Superior temporal gyrus (tissue), 1 donor: ENCODE measurements around the gene BAX.

Source experiments
- DNase-seq: peaks from one replicate; pipeline ENCODE4 v3.0.0-alpha.2; 2016; ENCODE audit errors: extremely low spot score

Gene BAX

DNA sequence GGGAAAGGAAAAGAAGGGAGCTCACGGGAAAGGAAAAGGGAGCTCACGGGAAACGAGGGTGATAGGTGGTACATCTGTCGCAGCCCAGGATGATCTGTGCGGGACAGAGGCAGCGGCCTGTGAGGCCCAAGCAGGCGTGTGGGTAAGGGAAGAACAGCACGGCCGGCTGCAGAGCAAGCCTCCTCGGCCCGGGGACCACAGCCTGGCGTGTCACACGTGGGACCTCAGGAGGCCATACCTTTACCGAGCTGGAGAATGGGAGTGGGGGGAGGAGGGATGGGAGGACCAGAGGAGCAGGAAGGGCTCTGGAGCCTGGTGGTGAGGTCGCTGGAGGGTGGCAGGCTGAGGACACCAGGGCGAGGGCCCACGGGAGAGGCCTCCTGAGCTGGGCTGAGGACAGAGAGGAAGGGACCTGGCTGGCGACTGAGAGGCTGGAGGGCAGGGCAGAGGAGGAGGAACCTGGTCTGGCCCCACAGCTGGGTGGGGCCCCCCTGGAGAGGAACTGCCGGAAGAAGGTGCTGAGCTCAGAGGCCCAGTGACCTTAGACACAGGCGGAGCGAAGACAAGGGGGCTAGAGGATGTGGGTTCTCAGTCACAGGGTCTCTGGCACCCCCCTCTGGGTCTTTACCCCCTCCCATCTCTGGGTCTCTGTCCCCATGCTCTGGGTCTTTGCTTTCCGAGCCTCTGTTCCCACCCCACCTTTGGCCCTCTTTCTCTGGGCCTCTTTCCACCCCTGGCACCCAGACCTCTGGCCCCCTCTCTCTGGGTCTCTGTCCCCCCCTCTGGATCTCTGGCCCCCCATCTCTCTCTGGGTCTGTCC, 7.6 kb downstream of the BAX start:
- no peak for DNase-seq

DNA sequence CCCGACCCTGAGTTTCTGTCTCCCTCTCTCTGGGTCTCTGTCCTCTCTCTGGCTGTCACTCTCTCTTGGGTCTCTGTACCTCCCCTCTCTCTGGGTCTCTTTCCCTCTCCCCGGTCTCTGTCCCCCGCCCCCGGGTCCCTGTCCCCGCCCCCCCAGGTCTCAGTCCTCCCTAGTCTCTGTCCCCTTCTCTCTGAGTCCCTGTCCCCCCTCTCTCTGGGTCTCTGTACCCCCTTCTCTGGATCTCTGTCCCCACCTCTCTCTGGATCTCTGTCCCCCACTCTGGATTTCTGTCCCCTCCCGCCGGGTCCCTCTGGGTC, 8.1 kb downstream of the BAX start:
- no peak for DNase-seq

DNA sequence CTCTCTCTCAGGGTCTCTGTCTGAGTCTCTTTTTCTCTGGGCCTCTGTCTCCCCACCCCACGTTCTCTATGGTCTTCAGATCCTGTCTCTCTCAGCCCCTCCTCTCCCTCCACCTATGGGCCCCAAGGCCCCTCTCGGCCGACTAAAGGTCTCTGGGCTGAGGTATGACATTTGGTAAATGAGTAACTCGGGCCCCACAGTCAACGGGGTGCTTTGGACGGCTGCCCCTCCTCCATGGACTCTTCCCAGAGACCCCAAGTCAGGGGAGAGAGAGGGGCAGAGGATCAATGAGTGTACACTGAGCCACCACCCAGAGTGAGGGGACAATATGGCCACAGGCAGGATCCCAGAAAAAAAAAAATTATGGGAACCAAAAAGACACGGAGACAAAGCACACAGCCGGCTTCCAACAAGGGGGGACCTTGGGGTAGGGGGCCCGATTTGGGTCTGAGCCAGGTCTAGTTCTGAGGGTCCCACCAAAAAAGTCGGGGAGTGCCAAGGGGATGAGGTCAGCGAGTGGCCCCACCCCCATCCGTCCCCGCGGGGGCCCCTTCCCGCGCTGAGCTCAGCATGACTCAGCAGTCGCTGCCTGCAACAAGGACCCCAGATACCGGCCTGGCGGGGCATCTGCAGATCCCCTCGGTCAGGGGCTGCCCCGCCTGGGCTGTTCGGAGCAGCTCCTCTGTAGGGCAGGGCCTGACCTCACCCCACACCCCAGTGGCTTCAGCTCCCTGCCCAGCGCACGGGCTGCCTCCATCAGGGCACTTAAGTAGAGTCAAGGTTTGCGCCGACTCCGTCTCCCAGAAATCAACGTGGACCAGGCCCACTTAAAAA, 8.9 kb downstream of the BAX start:
- peak; percentile 70 for DNase-seq

DNA sequence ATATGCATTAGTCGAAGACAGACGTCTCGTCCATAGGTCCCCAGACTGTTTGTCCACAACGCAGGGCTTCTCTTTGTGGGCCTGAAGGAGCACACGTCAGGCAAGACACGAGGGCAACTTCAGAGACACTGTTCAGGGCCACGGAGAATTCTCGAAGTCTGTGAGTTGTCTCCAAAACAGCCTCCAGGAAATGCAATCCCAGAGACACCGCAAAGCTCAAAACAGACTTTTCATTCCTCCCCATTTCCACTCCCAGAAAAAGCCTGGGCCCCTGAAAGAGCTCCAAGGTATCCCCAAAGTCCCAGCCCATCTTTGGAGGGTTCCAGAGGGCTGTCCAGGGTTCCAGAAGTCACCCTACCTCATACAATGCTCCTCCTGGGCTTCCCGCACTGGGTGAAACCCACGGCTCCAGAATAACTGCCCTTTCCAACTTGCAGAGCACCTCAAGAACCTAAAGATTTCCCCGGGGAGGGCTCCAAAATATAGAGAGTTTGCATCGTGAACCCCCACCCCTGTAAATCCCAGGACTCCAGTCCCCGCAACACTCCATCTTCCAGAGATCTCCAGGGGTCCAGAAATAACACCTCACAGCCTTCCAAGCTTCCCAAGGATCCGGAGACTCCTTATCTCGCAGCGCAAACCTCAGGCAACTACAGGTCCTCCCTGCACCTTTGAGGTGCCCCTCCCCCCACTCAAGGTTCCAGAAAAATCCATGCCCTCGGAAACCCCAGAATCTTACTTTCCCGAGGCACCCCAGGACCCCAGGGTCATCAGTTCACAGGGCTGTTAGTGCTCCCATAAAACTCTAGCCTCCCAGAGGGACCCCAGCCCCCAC, 9.7 kb downstream of the BAX start:
- DNase-seq, result peak; percentile 65

DNA sequence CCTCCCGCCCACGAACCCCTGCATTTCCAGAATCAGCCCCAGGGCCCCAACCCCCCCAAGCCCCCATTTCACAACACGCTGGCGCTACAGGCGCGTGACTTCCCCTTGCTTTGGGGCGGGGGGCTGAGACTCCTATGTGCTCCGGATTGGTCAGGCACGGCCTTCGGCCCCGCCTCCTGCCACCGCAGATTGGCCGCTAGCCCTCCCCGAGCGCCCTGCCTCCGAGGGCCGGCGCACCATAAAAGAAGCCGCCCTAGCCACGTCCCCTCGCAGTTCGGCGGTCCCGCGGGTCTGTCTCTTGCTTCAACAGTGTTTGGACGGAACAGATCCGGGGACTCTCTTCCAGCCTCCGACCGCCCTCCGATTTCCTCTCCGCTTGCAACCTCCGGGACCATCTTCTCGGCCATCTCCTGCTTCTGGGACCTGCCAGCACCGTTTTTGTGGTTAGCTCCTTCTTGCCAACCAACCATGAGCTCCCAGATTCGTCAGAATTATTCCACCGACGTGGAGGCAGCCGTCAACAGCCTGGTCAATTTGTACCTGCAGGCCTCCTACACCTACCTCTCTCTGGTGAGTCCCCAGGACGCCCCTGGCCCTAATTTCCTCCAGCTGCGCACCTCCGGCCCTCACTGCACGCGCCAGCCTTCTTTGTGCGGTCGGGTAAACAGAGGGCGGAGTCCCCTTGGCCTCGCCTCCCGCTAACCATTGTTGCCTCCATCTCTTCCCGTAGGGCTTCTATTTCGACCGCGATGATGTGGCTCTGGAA, 10.5 kb downstream of the BAX start, which contains the start of gene FTL:
Gene FTL, plus strand, starts transcription at position 270 of the 766 bp plus-strand sequence. Its CDS starts 199 bp downstream, at position 469.
- DNase-seq, result peak; percentile 98

DNA sequence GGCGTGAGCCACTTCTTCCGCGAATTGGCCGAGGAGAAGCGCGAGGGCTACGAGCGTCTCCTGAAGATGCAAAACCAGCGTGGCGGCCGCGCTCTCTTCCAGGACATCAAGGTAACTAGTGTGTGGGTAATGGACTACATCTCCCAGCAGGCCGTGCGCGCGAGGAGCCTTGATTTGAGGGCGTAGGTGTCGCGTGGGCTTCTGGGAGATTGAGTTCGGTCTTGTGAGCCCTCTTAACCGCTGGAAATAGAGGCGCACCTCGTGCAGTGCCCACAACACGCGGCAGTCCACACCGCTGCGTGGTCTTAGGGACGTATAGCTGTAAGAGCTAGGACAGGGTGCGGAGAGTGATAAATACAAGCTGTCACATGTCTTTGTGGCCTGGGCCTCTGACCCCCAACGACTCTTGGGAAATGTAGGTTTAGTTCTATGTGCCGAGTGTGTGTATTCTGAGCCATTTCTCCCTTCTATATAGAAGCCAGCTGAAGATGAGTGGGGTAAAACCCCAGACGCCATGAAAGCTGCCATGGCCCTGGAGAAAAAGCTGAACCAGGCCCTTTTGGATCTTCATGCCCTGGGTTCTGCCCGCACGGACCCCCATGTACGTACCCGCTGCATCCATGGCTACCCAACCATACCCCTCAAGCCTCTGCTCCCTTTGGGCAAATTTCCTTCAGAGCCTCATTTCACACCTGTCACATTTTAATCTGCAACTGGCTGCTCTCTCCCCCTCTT, 11.3 kb downstream of the BAX start:
- peak; percentile 94 for DNase-seq

DNA sequence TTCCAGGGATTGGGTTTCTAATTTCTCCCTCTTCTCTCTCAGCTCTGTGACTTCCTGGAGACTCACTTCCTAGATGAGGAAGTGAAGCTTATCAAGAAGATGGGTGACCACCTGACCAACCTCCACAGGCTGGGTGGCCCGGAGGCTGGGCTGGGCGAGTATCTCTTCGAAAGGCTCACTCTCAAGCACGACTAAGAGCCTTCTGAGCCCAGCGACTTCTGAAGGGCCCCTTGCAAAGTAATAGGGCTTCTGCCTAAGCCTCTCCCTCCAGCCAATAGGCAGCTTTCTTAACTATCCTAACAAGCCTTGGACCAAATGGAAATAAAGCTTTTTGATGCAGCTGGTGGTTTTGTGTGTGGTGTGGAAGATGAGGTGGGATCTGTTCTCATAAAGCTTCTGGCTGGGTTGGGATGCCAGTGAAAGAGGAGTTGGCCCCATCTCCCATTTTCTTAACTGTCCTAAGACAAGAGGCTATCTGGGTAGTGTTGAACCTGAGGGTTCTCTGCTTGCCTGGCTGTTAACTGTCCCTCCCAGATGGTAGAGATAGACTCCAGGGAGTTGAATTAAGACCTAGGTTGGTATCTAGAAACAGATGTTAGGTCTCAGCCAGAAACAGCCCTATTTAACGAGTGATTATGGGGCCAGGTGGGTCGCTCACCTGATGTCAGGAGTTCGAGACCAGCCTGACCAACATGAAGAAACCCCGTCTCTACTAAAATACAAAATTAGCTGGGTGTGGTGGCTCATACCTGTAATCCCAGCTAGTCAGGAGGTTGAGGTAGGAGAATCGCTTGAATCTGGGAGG, 12.1 kb downstream of the BAX start:
- DNase-seq, result no peak

DNA sequence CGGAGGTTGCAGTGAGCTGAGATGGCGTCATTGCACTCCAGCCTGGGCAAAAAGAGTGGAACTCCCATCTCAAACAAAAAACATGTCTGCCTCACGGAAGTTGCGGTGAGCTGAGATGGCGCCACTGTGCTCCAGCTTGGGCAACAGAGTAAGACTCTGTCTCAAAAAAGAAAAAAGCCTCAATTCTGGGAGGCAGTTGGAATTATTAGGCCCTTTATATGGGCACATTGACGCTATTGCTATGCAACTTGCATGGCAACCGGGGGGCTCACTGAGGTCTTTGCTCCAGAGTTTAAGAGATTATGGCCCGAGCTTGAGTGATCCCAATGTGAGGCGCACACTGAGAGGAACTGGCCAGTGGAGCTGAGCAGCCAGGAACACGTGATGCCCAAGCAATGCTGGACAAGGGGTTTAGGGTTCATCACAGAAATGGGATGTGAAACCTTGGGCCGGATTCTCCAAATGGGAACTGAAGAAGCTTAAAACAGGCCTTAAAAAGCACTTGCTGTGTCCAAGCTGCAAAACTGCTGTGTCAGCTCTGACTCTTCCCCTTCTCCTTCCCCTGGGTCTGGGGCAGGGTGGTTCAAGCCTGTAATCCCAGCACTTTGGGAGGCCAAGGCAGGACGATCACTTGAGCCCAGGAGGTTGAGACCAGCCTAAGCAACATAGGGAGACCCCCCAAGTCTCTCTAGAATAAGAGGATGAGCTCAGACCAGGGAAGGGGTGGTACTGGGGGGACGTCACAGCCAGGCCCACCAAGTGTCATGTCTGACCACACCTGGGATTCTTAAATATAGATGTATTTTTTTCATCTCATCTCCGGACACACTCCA, 12.9 kb downstream of the BAX start:
- DNase-seq, result peak; percentile 42

DNA sequence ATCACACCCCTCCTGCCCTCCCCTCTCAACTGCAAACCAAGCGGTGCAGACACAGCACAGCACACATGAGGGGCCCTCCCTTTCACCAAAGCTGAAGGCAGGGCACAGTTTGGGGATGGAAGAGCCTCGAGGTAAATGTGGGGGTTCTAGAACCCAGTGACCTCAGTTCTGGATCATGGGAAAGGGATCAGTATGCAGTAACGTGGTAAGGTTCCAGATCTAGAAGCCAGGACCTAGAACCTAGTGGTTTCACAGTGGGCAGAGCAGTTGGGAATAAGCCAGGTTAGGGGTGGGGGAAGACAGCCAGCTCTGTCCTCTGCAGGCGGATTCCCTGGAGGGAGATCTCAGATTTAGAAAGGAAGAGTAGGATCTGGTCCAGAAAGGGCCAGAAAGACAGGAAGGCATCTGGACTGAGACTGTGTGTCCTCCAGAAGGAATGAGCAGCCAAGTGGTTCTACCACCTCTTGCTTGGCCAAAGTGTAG, 13.5 kb downstream of the BAX start:
- no peak for DNase-seq

DNA sequence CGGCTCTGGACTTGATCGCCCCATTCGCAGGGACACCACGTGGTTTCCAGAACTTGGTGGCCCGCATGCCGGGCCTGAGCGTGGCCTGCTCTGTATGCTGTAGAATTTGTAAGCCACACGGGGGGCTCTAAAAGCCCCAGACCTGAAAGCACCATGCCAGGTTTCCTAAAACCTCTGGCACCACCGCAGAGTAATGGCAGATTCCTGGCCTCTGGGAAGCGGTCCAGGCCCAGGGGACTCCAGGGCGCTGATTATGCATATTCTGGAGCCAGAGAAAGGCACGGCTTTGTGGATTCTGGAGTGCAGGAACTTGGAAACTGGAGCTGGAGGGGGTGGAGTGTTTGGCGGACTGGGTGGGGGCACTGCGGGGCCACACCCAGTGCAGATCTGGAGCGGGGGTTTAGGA, 14.1 kb downstream of the BAX start:
- no peak for DNase-seq

DNA sequence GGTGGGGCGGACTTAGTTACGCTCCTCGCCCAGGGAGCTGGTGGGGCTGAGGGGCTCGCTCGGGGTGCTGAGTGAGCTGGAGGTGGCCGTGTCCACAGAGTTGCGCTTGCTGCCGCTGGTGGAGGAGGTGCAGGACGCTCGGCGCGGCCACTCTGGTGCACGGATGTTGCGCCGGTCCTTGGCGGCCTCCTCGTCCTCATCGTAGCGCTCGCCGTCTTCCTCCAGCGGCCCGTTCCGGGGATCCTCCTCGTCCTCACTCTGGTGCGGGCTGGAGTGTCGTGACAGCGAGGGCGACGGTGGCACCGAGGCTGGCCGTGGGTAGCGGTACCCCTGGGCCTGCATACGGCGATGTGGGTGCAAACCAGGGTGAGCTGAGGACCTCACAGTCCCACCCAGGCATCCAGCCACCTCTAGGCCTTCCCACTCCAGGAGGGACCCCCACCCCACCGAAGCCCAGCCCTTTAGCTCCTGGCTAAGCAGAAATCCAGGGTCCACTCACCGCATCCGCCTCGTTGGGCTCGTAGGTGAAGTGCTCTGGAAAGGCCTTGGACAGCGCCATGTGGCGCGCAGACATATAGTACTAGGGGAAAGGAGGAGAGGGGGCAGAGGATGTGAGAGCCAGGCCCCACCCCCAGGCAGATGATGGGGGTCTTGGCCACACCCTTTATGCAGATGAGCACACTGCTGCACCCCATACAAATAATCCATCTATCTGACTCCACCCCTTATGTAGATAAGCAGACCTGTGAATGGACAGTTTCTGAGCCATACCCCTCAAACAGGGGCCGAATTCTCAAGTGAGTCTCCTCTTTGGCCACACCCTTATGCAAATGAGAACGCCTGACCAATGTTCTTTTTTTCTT, 14.8 kb downstream of the BAX start:
- no peak for DNase-seq

DNA sequence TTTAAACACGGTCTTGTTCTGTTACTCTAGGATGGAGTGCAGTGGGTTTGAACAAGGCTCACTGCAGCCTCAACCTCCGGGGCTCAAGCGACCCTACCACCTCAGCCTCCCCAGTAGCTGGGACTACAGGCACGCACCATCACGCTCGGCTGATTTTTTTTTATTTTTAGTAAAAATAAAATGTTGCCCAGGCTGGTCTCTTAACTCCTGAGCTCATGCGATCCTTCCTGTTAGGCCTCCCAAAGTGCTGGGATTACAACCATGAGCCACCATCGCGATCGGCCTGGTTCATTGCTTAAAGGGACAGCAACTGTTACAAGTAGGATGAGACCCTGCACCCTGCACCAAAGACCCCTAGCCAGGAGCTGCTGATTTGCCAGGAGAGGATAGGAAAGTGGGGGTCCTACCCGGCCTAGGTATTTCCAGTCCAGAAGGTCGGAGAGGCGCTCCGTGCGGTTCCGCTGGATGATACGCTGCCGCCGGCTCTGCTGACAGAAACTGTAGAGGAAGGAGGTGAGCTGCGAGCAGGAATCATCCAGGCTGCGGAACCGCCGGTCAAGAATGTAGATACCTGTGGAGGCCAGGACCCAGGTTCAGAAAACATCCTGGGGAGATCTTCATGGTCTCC, 15.6 kb downstream of the BAX start:
- no peak for DNase-seq

DNA sequence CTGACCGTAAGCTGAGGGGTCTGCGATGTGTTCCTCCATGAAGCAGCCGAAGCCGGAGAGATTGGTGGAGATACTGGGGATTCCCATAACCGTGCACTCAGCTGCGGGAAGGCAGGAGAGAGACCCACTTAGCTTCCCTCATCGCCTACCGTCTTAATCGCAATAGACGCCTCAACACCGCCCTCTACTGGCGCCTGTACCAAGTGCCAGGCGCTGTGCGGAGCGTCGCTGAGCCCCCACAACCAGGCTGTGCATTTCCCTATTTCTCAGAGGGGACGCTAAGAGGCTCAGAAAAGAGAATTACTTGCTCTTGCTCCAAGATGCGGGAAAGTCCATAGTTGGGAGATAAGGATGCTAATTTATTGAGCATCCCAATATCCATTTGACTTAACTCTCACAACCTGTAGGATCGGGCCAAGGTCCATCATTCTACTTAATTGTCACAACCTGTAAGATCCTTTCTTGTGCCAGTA, 16.3 kb downstream of the BAX start:
- peak; percentile 91 for DNase-seq

DNA sequence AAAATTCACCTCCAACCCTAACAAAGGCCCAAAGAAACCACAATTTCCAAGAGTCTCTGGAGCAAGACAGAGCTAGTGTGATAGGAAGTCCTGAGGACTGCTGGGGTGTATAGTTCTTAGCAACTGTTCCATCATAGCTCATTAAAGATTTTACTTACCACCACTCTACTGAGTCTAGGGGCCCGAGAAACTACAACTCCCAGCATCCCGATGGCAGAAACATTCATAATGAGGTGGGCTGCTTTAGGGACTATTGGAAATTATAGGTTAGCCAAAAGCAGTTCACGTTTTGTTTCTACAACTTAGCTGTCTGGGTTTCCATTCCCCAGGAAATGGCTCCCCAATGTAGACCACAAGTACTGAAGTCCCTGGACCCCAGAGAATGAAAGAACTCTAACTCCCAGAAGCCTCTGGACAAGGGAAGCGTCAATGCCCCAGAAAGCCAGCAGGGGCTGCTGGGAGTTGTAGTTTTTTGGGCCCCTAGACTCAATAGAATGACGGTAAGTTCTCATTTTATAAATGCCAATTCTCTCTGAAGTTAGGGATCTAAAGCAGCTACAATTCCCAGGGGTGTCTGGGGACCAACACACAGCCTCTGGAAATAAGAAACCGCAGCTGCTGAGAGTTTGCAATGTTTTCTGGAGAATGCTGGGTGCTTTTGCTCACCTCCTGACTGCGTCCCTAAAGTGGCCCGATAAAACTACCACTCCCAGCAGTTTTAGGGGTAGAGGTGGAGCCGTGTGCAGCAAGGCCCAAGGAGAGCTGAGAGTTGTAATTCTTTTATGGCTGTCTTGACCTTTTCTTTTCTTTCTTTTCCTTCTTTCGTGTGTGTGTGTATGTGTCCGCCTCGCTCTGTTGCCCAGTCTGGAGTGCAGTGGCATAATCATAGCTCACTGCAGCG, 21.5 kb downstream of the BAX start:
- no peak for DNase-seq

DNA sequence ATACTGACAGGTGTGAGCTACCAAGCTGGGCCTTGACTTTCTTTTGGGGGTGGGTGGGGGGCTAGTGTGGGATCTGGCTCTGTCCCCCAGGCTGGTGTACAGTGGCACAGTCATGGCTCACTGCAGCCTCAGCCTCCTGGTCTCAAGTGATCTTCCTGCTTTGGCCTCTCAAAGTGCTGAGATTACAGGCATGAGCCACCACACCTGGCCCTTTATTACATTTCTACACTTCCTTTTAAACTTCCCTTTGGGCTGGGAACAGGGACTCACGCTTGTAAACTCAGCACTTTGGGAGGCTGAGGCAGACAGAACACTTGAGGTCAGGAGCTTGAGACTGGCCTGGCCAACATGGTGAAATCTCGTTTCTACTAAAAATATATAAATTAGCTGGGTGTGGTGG, 22.4 kb downstream of the BAX start:
- no peak for DNase-seq

DNA sequence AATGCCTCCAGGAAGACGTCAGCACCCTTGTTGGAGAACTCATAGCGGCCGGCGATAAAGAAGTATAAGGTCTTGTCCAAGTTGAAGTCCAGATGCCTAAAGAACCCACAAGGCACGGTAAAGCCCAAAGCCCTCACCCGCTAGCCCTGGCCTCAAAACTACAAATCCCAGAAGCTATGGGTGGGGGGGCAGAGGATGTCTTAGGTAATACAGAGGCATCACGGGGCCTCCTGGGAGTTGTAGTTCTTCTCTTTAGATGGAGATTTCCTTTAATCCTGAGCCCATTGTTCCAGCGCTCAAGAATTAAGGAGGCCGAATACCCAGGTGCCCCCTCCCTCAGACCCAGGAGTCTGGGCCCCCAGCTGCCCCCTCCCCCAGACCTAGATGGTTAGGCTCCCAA, 27.6 kb downstream of the BAX start:
- no peak for DNase-seq
